Measurements from ENCODE around the gene ST6GALNAC3.

GRCh38 chr1:76113446-76113845 is 38.9 kb downstream of the ST6GALNAC3 start:
- TF ChIP-seq POLR2A (IDR thresholded peaks at IDR 0.05) (no peak), CTCF (IDR thresholded peaks at IDR 0.05) (no peak)

All from testis (tissue), 2 donors.